PC-9 (cell line): Measurements from ENCODE around the gene JUP.

Experiments used
- EZH2 ChIP-seq: fragments of 200-600 bp; sonication (generic); IDR thresholded peaks from 2 replicates; pipeline ENCODE4 v1.8.0; 2017; ENCODE audit warnings: antibody characterized with exemption, low read depth
- TF ChIP-seq, protein P1 (sequence below): fragments of 200-600 bp; sonication (generic); conservative IDR thresholded peaks from 2 replicates; pipeline ENCODE4 v1.6.1; 2017; ENCODE audit warnings: mixed run types, antibody characterized with exemption, mild to moderate bottlenecking, moderate library complexity

DNA sequence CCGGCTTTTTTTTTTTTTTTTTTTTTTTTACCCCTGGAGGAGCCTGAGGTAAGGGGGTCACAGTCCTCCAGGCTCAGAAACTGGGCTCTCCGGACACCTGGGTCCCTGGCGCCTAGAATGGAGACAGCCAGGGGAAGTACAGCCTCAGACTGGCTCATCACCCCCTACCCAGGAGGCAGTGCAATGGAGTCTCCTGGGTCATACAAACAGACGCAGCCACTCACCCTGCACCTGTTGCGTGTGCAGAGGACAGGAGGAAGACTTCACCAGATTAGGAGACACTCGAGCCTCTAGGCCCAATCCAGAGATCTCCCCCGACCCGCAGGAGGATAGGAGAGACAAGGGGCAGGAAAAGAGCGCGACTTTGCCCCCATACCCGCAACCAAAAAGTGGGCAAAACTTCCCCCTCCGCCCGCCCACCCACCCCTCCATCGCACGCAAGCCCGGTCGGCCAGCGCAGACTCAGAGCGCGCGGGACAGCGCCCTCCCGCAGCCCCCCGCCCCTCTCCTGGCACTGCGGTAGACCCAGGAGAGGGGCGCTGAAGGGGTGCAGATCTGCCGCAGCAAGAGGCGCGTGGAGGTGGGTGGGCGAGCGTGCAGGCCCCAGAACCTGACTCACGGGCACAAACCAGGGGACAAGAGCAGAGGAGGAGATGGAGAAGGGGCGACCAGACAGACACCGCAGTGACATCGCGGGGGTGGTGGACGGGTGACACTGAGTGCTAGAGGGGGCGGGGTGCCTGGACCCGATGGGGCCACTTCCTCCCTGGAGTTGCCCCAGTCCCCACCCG is 53.0 kb downstream of the JUP start:
- TF ChIP-seq, protein P1, sequence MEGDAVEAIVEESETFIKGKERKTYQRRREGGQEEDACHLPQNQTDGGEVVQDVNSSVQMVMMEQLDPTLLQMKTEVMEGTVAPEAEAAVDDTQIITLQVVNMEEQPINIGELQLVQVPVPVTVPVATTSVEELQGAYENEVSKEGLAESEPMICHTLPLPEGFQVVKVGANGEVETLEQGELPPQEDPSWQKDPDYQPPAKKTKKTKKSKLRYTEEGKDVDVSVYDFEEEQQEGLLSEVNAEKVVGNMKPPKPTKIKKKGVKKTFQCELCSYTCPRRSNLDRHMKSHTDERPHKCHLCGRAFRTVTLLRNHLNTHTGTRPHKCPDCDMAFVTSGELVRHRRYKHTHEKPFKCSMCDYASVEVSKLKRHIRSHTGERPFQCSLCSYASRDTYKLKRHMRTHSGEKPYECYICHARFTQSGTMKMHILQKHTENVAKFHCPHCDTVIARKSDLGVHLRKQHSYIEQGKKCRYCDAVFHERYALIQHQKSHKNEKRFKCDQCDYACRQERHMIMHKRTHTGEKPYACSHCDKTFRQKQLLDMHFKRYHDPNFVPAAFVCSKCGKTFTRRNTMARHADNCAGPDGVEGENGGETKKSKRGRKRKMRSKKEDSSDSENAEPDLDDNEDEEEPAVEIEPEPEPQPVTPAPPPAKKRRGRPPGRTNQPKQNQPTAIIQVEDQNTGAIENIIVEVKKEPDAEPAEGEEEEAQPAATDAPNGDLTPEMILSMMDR = no peak
- no peak for TF ChIP-seq EZH2
